ENCODE data around the gene PDE8B.

The PDE8B gene

DNA sequence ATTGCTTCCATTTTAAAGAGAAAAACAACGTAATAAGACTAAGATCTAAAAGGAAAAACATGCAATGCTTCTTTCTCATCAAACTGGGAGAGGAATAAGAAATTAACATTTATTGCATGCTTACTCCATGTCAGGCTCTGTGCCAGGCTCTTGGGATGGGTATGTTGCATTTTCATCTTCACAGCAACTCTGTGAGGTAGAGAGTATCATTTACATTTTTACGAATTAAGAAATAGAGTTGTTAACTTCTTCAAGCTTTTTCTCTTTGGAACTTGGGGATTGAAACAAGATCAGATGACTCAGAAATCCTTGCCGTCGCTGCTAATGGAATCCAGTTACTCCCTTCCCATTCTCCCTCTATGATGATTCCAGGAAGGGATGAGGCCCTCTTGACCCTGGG lies 39.5 kb downstream of the PDE8B start:
- Histone ChIP-seq H3K9me3 (ENCODE audit: control insufficient read depth in 2 of 2, low read length in 2 of 2) (no peaks in the 10 kb centered on the region), H3K9ac (ENCODE audit: low read depth in 1 of 2, low read length in 2 of 2) (no peak overlapping the region), H3K36me3 (ENCODE audit: control insufficient read depth in 2 of 2, insufficient read depth in 2 of 2, low read length in 2 of 2) (no peaks in the 10 kb centered on the region), H3K4me3 (ENCODE audit: low read length in 2 of 2) (no peak overlapping the region), H3K27me3 (ENCODE audit: control insufficient read depth in 2 of 2, insufficient read depth in 2 of 2, low read length in 2 of 2) (no peaks in the 10 kb centered on the region), H3K27ac (ENCODE audit: low read depth in 2 of 2, low read length in 2 of 2) (no peak overlapping the region), H3K4me1 (ENCODE audit: control insufficient read depth in 2 of 2, insufficient read depth in 2 of 2, low read length in 2 of 2) (no peaks in the 10 kb centered on the region)

DNA sequence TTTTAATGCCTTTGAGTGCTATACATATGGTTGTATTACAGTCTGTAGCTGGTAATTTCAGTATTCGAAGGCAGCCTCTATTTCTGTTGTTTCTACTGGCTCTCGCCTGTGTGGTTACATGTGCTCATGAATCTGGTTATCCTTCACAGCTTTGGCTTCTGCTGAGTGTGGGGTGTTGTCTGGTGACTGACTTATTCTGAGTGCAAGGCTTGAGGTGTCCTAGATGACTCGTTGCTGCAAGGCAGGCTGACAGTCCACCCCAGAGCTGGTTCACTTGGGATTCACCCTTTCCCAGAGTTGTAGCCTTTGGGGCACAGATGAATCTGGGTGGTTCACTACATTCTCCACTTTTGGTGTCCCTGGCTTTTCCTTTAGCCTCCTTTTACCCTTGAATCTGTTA lies 41.4 kb downstream of the PDE8B start:
- Histone ChIP-seq H3K9ac (ENCODE audit: low read depth in 1 of 2, low read length in 2 of 2) (no peak overlapping the region), H3K27me3 (ENCODE audit: control insufficient read depth in 2 of 2, insufficient read depth in 2 of 2, low read length in 2 of 2) (no peaks in the 10 kb centered on the region), H3K9me3 (ENCODE audit: control insufficient read depth in 2 of 2, low read length in 2 of 2) (no peaks in the 10 kb centered on the region), H3K4me3 (ENCODE audit: low read length in 2 of 2) (no peak overlapping the region), H3K4me1 (ENCODE audit: control insufficient read depth in 2 of 2, insufficient read depth in 2 of 2, low read length in 2 of 2) (no peaks in the 10 kb centered on the region), H3K27ac (ENCODE audit: low read depth in 2 of 2, low read length in 2 of 2) (no peak overlapping the region), H3K36me3 (ENCODE audit: control insufficient read depth in 2 of 2, insufficient read depth in 2 of 2, low read length in 2 of 2) (no peaks in the 10 kb centered on the region)

DNA sequence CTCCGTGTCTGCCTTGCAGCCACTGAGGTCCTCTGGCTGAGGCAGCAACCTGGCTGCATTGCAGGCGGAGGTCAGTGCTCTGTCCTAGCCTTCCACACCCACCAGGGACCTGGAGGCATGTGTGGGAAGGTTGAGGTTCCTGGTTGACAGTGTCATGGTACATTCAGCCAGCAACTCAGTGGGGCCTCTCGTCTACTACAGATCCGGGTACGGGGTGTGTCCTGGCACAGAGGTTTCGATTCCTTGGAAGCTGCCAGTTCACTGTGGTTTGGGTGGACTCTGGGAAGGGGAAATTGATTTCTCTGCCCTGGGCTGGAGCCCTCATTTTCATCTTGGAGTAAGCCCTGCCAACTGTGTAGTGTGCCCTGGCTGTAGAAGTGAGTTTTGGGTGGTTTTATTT lies 45.1 kb downstream of the PDE8B start:
- Histone ChIP-seq H3K9me3 (ENCODE audit: control insufficient read depth in 2 of 2, low read length in 2 of 2) (no peaks in the 10 kb centered on the region), H3K4me1 (ENCODE audit: control insufficient read depth in 2 of 2, insufficient read depth in 2 of 2, low read length in 2 of 2) (no peaks in the 10 kb centered on the region), H3K36me3 (ENCODE audit: control insufficient read depth in 2 of 2, insufficient read depth in 2 of 2, low read length in 2 of 2) (no peaks in the 10 kb centered on the region), H3K4me3 (ENCODE audit: low read length in 2 of 2) (no peak overlapping the region), H3K27me3 (ENCODE audit: control insufficient read depth in 2 of 2, insufficient read depth in 2 of 2, low read length in 2 of 2) (no peaks in the 10 kb centered on the region), H3K9ac (ENCODE audit: low read depth in 1 of 2, low read length in 2 of 2) (no peak overlapping the region), H3K27ac (ENCODE audit: low read depth in 2 of 2, low read length in 2 of 2) (no peak overlapping the region)

DNA sequence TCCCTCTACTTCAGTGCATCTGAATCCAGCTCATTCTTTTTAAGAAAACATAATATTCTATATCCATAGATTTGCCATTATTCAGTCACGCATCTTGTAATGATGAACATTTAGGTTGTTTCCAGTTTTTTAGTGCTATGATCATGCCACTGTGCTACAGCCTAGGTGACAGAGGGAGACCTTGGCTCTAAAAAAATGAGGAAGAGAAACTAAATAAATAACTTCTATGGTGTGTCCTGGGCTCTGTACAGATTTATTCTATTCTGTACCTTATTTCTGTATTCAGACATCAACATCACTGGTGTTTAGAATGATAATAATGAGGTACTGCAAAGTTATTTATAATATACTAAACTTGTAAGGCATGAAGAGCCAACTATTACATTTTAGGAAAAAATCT lies 45.9 kb downstream of the PDE8B start:
- H3K4me1 ChIP-seq (ENCODE audit: control insufficient read depth in 2 of 2, insufficient read depth in 2 of 2, low read length in 2 of 2), result no peaks in the 10 kb centered on the region
- no peaks in the 10 kb centered on the region for H3K27me3 ChIP-seq (ENCODE audit: control insufficient read depth in 2 of 2, insufficient read depth in 2 of 2, low read length in 2 of 2)
- H3K36me3 ChIP-seq (ENCODE audit: control insufficient read depth in 2 of 2, insufficient read depth in 2 of 2, low read length in 2 of 2), result no peaks in the 10 kb centered on the region
- no peaks in the 10 kb centered on the region for H3K9me3 ChIP-seq (ENCODE audit: control insufficient read depth in 2 of 2, low read length in 2 of 2)
- H3K27ac ChIP-seq (ENCODE audit: low read depth in 2 of 2, low read length in 2 of 2), result no peak overlapping the region
- H3K4me3 ChIP-seq (ENCODE audit: low read length in 2 of 2), result no peak overlapping the region
- H3K9ac ChIP-seq (ENCODE audit: low read depth in 1 of 2, low read length in 2 of 2), result no peak overlapping the region

DNA sequence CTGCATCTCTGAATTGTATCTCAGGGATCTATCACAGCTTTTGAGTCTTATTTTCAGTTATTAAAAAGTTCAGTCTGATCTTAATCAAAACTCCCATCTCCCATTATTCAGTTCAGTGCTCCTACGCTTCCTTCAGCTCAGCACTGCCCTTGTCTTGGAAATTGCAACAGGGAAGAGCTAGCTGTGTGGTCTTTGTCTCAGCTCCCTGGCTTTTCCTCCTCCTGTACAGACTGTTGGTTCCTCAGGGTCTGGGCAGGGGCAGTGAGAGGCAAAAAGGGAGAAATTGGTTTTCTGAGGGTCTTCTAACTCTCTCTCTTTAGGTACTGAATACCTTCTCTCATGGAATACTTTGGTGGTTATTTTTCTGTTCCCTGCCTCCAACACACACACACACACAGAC lies 48.2 kb downstream of the PDE8B start:
- H3K4me1 ChIP-seq (ENCODE audit: control insufficient read depth in 2 of 2, insufficient read depth in 2 of 2, low read length in 2 of 2), result no peaks in the 10 kb centered on the region
- H3K9me3 ChIP-seq (ENCODE audit: control insufficient read depth in 2 of 2, low read length in 2 of 2), result no peaks in the 10 kb centered on the region
- H3K36me3 ChIP-seq (ENCODE audit: control insufficient read depth in 2 of 2, insufficient read depth in 2 of 2, low read length in 2 of 2), result no peaks in the 10 kb centered on the region
- H3K27ac ChIP-seq (ENCODE audit: low read depth in 2 of 2, low read length in 2 of 2), result no peak overlapping the region
- H3K27me3 ChIP-seq (ENCODE audit: control insufficient read depth in 2 of 2, insufficient read depth in 2 of 2, low read length in 2 of 2), result no peaks in the 10 kb centered on the region
- no peak overlapping the region for H3K9ac ChIP-seq (ENCODE audit: low read depth in 1 of 2, low read length in 2 of 2)
- no peak overlapping the region for H3K4me3 ChIP-seq (ENCODE audit: low read length in 2 of 2)

DNA sequence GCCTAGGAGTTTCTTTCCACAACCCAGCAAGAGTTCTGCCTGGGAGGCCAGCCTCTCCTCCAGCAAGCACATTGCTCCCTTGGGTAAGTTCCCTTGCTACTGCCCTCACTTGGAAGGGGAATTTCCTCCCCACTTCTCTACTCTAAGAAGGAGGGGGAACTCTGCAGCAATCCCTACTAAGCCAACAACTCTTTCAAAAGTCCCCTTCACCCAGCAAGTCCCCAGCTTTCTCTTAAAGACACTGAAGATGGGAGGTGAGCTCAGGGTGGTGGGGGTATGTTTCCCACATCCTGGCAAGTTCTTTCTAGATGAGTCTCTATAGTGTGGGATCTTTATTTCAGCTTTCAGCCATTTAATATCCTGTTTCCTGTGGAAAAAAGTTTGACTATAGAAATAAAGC lies 49.0 kb downstream of the PDE8B start:
- H3K9me3 ChIP-seq (ENCODE audit: control insufficient read depth in 2 of 2, low read length in 2 of 2), result no peaks in the 10 kb centered on the region
- H3K4me3 ChIP-seq (ENCODE audit: low read length in 2 of 2), result no peak overlapping the region
- H3K36me3 ChIP-seq (ENCODE audit: control insufficient read depth in 2 of 2, insufficient read depth in 2 of 2, low read length in 2 of 2), result no peaks in the 10 kb centered on the region
- no peak overlapping the region for H3K27ac ChIP-seq (ENCODE audit: low read depth in 2 of 2, low read length in 2 of 2)
- no peaks in the 10 kb centered on the region for H3K4me1 ChIP-seq (ENCODE audit: control insufficient read depth in 2 of 2, insufficient read depth in 2 of 2, low read length in 2 of 2)
- H3K27me3 ChIP-seq (ENCODE audit: control insufficient read depth in 2 of 2, insufficient read depth in 2 of 2, low read length in 2 of 2), result no peaks in the 10 kb centered on the region
- H3K9ac ChIP-seq (ENCODE audit: low read depth in 1 of 2, low read length in 2 of 2), result no peak overlapping the region

DNA sequence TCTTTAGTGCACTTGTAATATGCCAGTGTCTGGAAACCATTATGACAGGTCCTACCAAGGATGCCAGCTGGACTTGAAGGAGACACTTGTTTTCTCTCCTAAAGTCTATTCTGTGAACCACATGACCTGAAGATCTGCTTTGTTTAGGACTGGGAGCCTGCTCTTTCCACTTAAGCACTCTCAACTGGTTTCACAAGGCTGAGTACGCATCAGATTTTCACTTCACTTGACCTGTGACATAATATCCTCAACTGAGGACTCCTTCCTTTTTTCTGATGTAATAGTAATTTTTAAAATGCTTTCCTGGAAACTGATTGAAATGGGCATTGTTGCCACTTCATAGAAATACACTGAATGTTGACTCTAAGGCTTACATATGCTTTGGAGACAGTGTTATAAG lies 52.2 kb downstream of the PDE8B start:
- no peaks in the 10 kb centered on the region for H3K36me3 ChIP-seq (ENCODE audit: control insufficient read depth in 2 of 2, insufficient read depth in 2 of 2, low read length in 2 of 2)
- no peak overlapping the region for H3K4me3 ChIP-seq (ENCODE audit: low read length in 2 of 2)
- H3K4me1 ChIP-seq (ENCODE audit: control insufficient read depth in 2 of 2, insufficient read depth in 2 of 2, low read length in 2 of 2), result no peaks in the 10 kb centered on the region
- H3K27me3 ChIP-seq (ENCODE audit: control insufficient read depth in 2 of 2, insufficient read depth in 2 of 2, low read length in 2 of 2), result no peaks in the 10 kb centered on the region
- H3K9ac ChIP-seq (ENCODE audit: low read depth in 1 of 2, low read length in 2 of 2), result no peak overlapping the region
- no peak overlapping the region for H3K27ac ChIP-seq (ENCODE audit: low read depth in 2 of 2, low read length in 2 of 2)
- H3K9me3 ChIP-seq (ENCODE audit: control insufficient read depth in 2 of 2, low read length in 2 of 2), result no peaks in the 10 kb centered on the region

DNA sequence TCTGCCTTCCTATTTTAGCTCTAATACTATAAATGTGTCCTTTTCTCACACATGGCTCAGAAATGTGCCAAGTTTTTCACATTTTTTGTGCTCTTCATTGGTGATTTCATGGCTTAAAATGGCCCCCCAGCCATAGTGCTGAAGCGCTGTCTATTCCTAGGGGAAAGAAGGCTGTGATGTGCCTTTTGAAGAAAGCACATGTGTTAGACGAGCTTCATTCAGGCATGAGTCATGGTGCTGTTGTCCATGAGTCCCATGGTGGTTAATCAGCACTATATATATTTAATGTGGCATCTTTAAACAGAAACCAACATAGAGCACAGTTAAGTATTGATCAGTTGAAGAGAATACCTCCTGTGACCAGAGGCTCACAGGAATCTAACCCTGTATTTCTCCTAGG lies 55.8 kb downstream of the PDE8B start:
- Histone ChIP-seq H3K9me3 (ENCODE audit: control insufficient read depth in 2 of 2, low read length in 2 of 2) (no peaks in the 10 kb centered on the region), H3K4me1 (ENCODE audit: control insufficient read depth in 2 of 2, insufficient read depth in 2 of 2, low read length in 2 of 2) (no peaks in the 10 kb centered on the region), H3K27me3 (ENCODE audit: control insufficient read depth in 2 of 2, insufficient read depth in 2 of 2, low read length in 2 of 2) (no peaks in the 10 kb centered on the region), H3K9ac (ENCODE audit: low read depth in 1 of 2, low read length in 2 of 2) (no peak overlapping the region), H3K36me3 (ENCODE audit: control insufficient read depth in 2 of 2, insufficient read depth in 2 of 2, low read length in 2 of 2) (no peaks in the 10 kb centered on the region), H3K27ac (ENCODE audit: low read depth in 2 of 2, low read length in 2 of 2) (no peak overlapping the region), H3K4me3 (ENCODE audit: low read length in 2 of 2) (no peak overlapping the region)

DNA sequence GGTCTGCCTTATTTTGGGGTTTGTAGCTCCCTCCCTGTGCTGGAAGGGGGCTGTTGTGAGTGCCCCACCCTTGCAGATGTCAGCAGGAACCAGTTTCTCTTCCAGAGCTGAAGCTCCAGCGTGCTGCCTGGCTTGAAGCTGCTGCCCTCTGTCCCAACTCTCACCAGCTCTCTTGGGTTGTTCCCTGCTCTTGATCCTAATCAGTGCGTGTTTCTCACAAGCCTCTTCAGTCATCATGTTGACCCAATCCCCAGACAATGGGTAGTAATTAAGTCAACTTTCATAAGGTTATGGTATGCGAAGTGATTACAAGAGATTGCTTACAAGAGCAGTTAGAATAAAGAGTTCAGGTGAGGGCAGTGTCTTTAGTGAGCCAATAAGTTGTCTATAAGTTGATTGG lies 57.0 kb downstream of the PDE8B start:
- Histone ChIP-seq H3K4me3 (ENCODE audit: low read length in 2 of 2) (no peak overlapping the region), H3K36me3 (ENCODE audit: control insufficient read depth in 2 of 2, insufficient read depth in 2 of 2, low read length in 2 of 2) (no peaks in the 10 kb centered on the region), H3K9ac (ENCODE audit: low read depth in 1 of 2, low read length in 2 of 2) (no peak overlapping the region), H3K27me3 (ENCODE audit: control insufficient read depth in 2 of 2, insufficient read depth in 2 of 2, low read length in 2 of 2) (no peaks in the 10 kb centered on the region), H3K9me3 (ENCODE audit: control insufficient read depth in 2 of 2, low read length in 2 of 2) (no peaks in the 10 kb centered on the region), H3K4me1 (ENCODE audit: control insufficient read depth in 2 of 2, insufficient read depth in 2 of 2, low read length in 2 of 2) (no peaks in the 10 kb centered on the region), H3K27ac (ENCODE audit: low read depth in 2 of 2, low read length in 2 of 2) (no peak overlapping the region)

DNA sequence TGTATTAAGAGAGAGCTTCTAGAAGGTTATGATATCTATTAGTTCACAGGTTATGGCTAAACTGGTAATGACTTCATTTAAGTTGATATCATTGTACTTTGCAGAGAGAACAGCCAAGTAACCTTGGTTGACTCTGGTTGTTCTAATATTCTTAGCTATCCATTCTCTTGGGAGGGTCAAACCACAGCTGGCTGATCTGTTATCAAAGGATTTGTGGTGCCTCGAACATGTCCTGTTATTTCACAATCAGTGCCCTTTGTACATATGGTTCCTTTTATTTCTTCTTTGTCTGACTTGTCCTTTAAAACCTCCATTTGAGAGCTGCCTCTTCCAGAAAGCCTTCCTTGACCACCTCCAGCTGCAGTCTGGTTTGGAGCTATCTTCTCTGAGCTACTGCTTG lies 61.7 kb downstream of the PDE8B start:
- H3K36me3 ChIP-seq (ENCODE audit: control insufficient read depth in 2 of 2, insufficient read depth in 2 of 2, low read length in 2 of 2), result no peaks in the 10 kb centered on the region
- no peak overlapping the region for H3K9ac ChIP-seq (ENCODE audit: low read depth in 1 of 2, low read length in 2 of 2)
- H3K4me3 ChIP-seq (ENCODE audit: low read length in 2 of 2), result no peak overlapping the region

DNA sequence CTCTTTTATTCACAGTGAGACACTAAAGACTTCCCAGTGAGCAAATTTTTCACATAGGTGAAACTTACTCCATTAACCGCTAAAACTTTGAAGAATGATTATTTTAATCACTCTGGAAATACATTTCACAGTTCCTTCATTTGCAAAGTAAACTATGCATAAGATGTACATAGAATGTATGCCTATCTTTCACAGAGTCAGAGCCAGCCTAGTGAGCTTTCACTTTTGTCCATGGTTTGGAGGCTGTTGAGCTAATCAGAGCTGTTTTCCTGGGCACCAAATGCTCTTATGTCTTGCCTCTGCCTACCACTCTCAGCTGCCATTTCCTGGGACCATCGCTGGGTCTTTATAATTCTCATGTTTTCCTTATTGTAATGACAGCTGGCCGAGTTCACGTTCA lies 67.3 kb downstream of the PDE8B start:
- Histone ChIP-seq H3K36me3 (ENCODE audit: control insufficient read depth in 2 of 2, insufficient read depth in 2 of 2, low read length in 2 of 2) (no peaks in the 10 kb centered on the region), H3K4me1 (ENCODE audit: control insufficient read depth in 2 of 2, insufficient read depth in 2 of 2, low read length in 2 of 2) (no peaks in the 10 kb centered on the region), H3K9me3 (ENCODE audit: control insufficient read depth in 2 of 2, low read length in 2 of 2) (no peaks in the 10 kb centered on the region), H3K27ac (ENCODE audit: low read depth in 2 of 2, low read length in 2 of 2) (no peak overlapping the region), H3K27me3 (ENCODE audit: control insufficient read depth in 2 of 2, insufficient read depth in 2 of 2, low read length in 2 of 2) (no peaks in the 10 kb centered on the region), H3K4me3 (ENCODE audit: low read length in 2 of 2) (no peak overlapping the region), H3K9ac (ENCODE audit: low read depth in 1 of 2, low read length in 2 of 2) (no peak overlapping the region)

More for the DNA sequence above, 61.7 kb downstream of the PDE8B start:
- no peaks in the 10 kb centered on the region for H3K9me3 ChIP-seq (ENCODE audit: control insufficient read depth in 2 of 2, low read length in 2 of 2)
- H3K27me3 ChIP-seq (ENCODE audit: control insufficient read depth in 2 of 2, insufficient read depth in 2 of 2, low read length in 2 of 2), result no peaks in the 10 kb centered on the region
- no peaks in the 10 kb centered on the region for H3K4me1 ChIP-seq (ENCODE audit: control insufficient read depth in 2 of 2, insufficient read depth in 2 of 2, low read length in 2 of 2)
- H3K27ac ChIP-seq (ENCODE audit: low read depth in 2 of 2, low read length in 2 of 2), result no peak overlapping the region

Data from mucosa of rectum (tissue), 2 donors.